GM12878 (cell line): ENCODE results near the gene AGER. TPM values are rescaled to one million over a fixed set of nuclear protein-coding genes. Genes with fewer than 3 reads are reported as not detected.

Source experiments
- ATAC-seq: fragments of 200-7000 bp; cut with Tn5 transposase; 3 replicates; pipeline ENCODE4 v1.9.1; 2020; ENCODE audit warnings: mild to moderate bottlenecking, moderate library complexity
- BruUV-seq: library from RNA; stranded (reverse); fragments of 400-500 nt; replicated peaks from 2 replicates; lab custom pipeline; 2021; lab: Mats Ljungman, UMichigan
- CTCF ChIA-PET: fragments of 300-600 bp; sonication (Branson Sonifier 250); formaldehyde crosslinking; extraction: SDS; loops from one replicate; lab custom pipeline; 2021; ENCODE audit warnings: inconsistent platforms; lab: Yijun Ruan, JAX
- POLR2A ChIA-PET: fragments of 350-600 bp; formaldehyde crosslinking; extraction: SDS; loops from one replicate; lab custom pipeline; 2021; ENCODE audit warnings: inconsistent platforms; lab: Charles Lee
- RAD21 ChIA-PET: fragments of 300-600 bp; sonication (Branson Sonifier 250); formaldehyde crosslinking; loops from one replicate; lab custom pipeline; 2023; ENCODE audit warnings: antibody characterized with exemption; ENCODE audit not compliant: unreplicated experiment; lab: Charles Lee
- SMC1A ChIA-PET: fragments of 300-600 bp; sonication (Branson Sonifier 250); formaldehyde crosslinking; loops from one replicate; lab custom pipeline; 2023; ENCODE audit not compliant: unreplicated experiment, uncharacterized antibody; lab: Charles Lee
- DNase-seq: peaks from one replicate; pipeline ENCODE4 v3.0.0-alpha.2; 2011; ENCODE audit warnings: low read depth, low spot score
- FAIRE-seq: peaks from 3 replicates; lab custom pipeline; 2011; peaks lifted over from hg19 to GRCh38; lab: Jason Lieb, UNC
- H2AFZ ChIP-seq: 2 replicates; pipeline ENCODE4 v1.6.0; 2011; ENCODE audit warnings: low read depth, low read length, control low read depth; ENCODE audit not compliant: control insufficient read depth
- H3K27ac ChIP-seq: 2 replicates; pipeline ENCODE4 v1.5.1; 2011; ENCODE audit warnings: control low read depth; ENCODE audit not compliant: control insufficient read depth, insufficient read depth
- H3K27me3 ChIP-seq, 2 experiments: replicated peaks in 1 of 2; 2 replicates each; pipeline versions ENCODE4 v1.6.0 to v1.6.1; 2011; ENCODE audit warnings: low read length in 1 of 2; ENCODE audit not compliant: control insufficient read depth in 2 of 2, insufficient read depth in 2 of 2
- H3K36me3 ChIP-seq, 2 experiments: 2 replicates each; pipeline ENCODE4 v1.5.1; 2011; ENCODE audit warnings: low read length in 1 of 2; ENCODE audit not compliant: control insufficient read depth in 2 of 2, insufficient read depth in 2 of 2
- H3K4me1 ChIP-seq: 2 replicates; pipeline ENCODE4 v1.6.1; 2011; ENCODE audit warnings: mild to moderate bottlenecking, low read length, moderate library complexity, mixed read lengths; ENCODE audit not compliant: control insufficient read depth, insufficient read depth
- H3K4me2 ChIP-seq: 2 replicates; pipeline ENCODE4 v1.6.0; 2011; ENCODE audit warnings: control low read depth; ENCODE audit not compliant: control insufficient read depth, insufficient read depth
- H3K4me3 ChIP-seq: fragments of 200-600 bp; sonication (generic); 2 replicates; pipeline ENCODE4 v1.5.1; 2016
- H3K79me2 ChIP-seq: 2 replicates; pipeline ENCODE4 v1.6.0; 2011; ENCODE audit warnings: low read length; ENCODE audit not compliant: control insufficient read depth, insufficient read depth
- H3K9ac ChIP-seq: 2 replicates; pipeline ENCODE4 v1.8.0; 2011; ENCODE audit warnings: low read length, control low read depth, mixed read lengths; ENCODE audit not compliant: control insufficient read depth, insufficient read depth
- H3K9me3 ChIP-seq: replicated peaks from 3 replicates; pipeline ENCODE4 v1.5.1; 2011; ENCODE audit warnings: mild to moderate bottlenecking, low read length; ENCODE audit not compliant: control insufficient read depth, insufficient read depth
- H4K20me1 ChIP-seq: 2 replicates; pipeline ENCODE4 v1.6.0; 2011; ENCODE audit not compliant: control insufficient read depth, insufficient read depth
- MTA2 ChIP-seq: fragments of 450-650 bp; IDR thresholded peaks from 2 replicates; pipeline ENCODE4 v1.6.1; 2016; ENCODE audit warnings: low read depth, mild to moderate bottlenecking, moderate library complexity
- MYC ChIP-seq: IDR thresholded peaks from 2 replicates; pipeline ENCODE4 v1.6.1; 2011; ENCODE audit warnings: mild to moderate bottlenecking, low read length, moderate library complexity, inconsistent platforms; ENCODE audit not compliant: insufficient read depth, insufficient replicate concordance, insufficient read length, severe bottlenecking
- NBN ChIP-seq: fragments of 450-650 bp; IDR thresholded peaks from 2 replicates; pipeline ENCODE4 v1.6.1; 2016
- NFYB ChIP-seq: IDR thresholded peaks from 2 replicates; pipeline ENCODE4 v1.6.1; 2011; ENCODE audit warnings: low read depth, mild to moderate bottlenecking, low read length, improper control_type of control experiment, moderate library complexity; ENCODE audit not compliant: insufficient read depth
- SREBF1 ChIP-seq: IDR thresholded peaks from 2 replicates; pipeline ENCODE4 v1.6.1; 2012; ENCODE audit warnings: mild to moderate bottlenecking, low read length
- STAT1 ChIP-seq: fragments of 450-650 bp; conservative IDR thresholded peaks from 2 replicates; pipeline ENCODE4 v1.6.1; 2014; ENCODE audit warnings: antibody characterized with exemption, mild to moderate bottlenecking
- TAF1 ChIP-seq: IDR thresholded peaks from 2 replicates; pipeline ENCODE4 v1.6.1; 2011; ENCODE audit warnings: mild to moderate bottlenecking, low read depth, low read length, borderline replicate concordance
- YY1 ChIP-seq: IDR thresholded peaks from 2 replicates; pipeline ENCODE4 v1.6.1; 2011; ENCODE audit warnings: low read depth, mild to moderate bottlenecking, low read length
- WGBS: methylation state at CpG from one replicate; pipeline ENCODE4 v1.1.6; 2016; ENCODE audit warnings: low lambda C conversion rate; ENCODE audit not compliant: insufficient replicate concordance, insufficient coverage; ENCODE audit errors: missing lambda C conversion rate; 5-methylcytosine and 5-hydroxymethylcytosine counted together
- in situ Hi-C: fragments of 300-500 bp; cut with MboI; formaldehyde crosslinking; loops from 9 replicates; pipeline ENCODE4 v1.14.3; 2018; ENCODE audit warnings: mixed read lengths
- intact Hi-C: fragments of 100-400 bp; cut with micrococcal nuclease; formaldehyde crosslinking; loops from one replicate; pipeline ENCODE4 v1.14.2; 2022; ENCODE audit not compliant: unreplicated experiment
- polyA plus RNA-seq, 11 experiments: library from polyadenylated mRNA; depleted of rRNA in 4 of 11; unstranded in 6 of 11; stranded (reverse) in 5 of 11; fragments of >200 nt; fragmentation: Nextera tagmentation in 4 of 11; fragmentation: Illumina TruSeq in 1 of 11; extraction: Ambion mirVana in 4 of 11; extraction: Trizol in 1 of 11; gene quantifications; 1 replicate in 1 of 11; 2 replicates in 10 of 11; pipeline versions ENCODE4 v1.2.1 to v1.2.3, GENCODE V29; 2011 to 2016; ENCODE audit warnings: inconsistent platforms in 2 of 11, missing spikeins in 2 of 11, low read depth in 1 of 11
- total RNA-seq, 4 experiments: library from RNA; depleted of rRNA in 3 of 4; stranded (reverse); fragments of >200 nt in 3 of 4; fragmentation: Illumina TruSeq in 1 of 4; extraction: Trizol in 1 of 4; gene quantifications; 2 replicates each; pipeline versions ENCODE4 v1.2.1 to v1.2.3, GENCODE V29; 2013 to 2021
- TF ChIP-seq, protein P1 (sequence below): fragments of 450-650 bp; conservative IDR thresholded peaks from 2 replicates; pipeline ENCODE4 v1.6.1; 2017; ENCODE audit warnings: mild to moderate bottlenecking, moderate library complexity
- TF ChIP-seq, protein P2 (sequence below): fragments of 450-650 bp; formaldehyde crosslinking; IDR thresholded peaks from 2 replicates; pipeline ENCODE4 v1.4.0; 2020; ENCODE audit warnings: mild to moderate bottlenecking, moderate library complexity
- TF ChIP-seq, protein P3 (sequence below): IDR thresholded peaks from 2 replicates; pipeline ENCODE4 v1.6.1; 2012; ENCODE audit warnings: low read depth, low read length, improper control_type of control experiment

The AGER gene
- total and polyA plus RNA-seq, 10 of the 15 experiments (the other 5 are each of a cell fraction or from before 2014, with no cell fraction given) = 1.1 to 18.2 (median 3.9) TPM

DNA sequence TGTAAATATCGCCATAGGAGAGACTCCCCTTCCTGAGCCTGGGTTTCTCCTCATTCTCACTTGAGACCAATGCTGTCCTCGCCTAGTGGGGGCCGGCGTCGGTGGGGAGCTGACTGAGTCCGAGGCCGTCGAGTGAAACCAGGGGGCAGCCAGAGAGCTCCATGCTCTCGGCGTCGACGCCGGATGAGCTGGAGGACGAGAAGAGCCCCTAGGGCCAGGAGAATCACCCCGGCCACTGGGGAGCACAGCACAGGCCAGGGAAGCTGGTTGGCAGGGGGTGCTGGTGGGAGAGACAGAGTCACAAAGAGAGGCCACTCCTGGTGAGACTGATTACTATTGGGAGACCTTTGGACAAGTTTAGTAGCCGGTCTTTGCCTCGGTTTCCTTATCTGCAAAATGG, 14.8 kb upstream of the AGER start:
- H4K20me1 ChIP-seq = no peaks in the 10 kb centered on the region
- no peak overlapping the region for H3K9ac ChIP-seq
- no peak overlapping the region for H2AFZ ChIP-seq
- no peak overlapping the region for H3K4me2 ChIP-seq
- no peaks in the 10 kb centered on the region for H3K36me3 ChIP-seq
- no peaks in the 10 kb centered on the region for H3K27me3 ChIP-seq
- no peak overlapping the region for H3K4me3 ChIP-seq
- CTCF ChIA-PET = no interaction called here
- peaks cover 20% of the 10 kb centered on the region for H3K4me1 ChIP-seq
- intact Hi-C loops = loop anchor here (5.0 kb wide), 1 partner anchor 38 kb away; no protein-coding TSS in a partner anchor
- SMC1A ChIA-PET = interaction anchor here (0.7 kb wide), 1 partner anchor 57 kb away, joined by 3 read pairs; no protein-coding TSS in a partner anchor
- WGBS = 79% methylated on average over 17 of the region's 17 CpGs
- no TSS peak for BruUV-seq
- DNase-seq = no peak
- RAD21 ChIA-PET = no interaction called here
- no peak for TF ChIP-seq SREBF1
- TF ChIP-seq, all 136 proteins: peak for 0
- POLR2A ChIA-PET = no interaction called here
- Histone ChIP-seq H3K9me3 (no peaks in the 10 kb centered on the region), H3K27ac (no peak overlapping the region), H3K79me2 (peaks cover 7% of the 10 kb centered on the region)
- ATAC-seq (no peak), FAIRE-seq (no peak)
- in situ Hi-C loops = no loop called here

DNA sequence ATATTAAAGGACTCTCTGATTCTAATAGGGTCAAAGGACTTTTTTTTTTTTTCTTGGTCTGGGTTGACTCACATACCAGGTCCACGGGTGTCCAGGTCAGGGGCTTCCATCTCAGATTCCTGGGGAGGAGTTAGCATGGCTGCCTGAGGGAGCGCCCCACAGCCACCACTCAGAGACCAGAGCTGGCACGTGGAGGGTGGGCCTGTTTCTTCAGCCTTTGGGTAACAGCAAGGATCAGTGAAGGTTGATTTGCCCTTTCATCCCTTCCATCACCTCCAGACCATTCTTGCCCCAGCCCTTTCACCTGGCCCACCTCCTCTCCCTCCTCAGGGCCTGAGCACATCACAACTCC, 14.3 kb upstream of the AGER start:
- intact Hi-C loops = loop anchor here (5.0 kb wide), 1 partner anchor 39 kb away; no protein-coding TSS in a partner anchor
- ChIA-PET POLR2A (interaction anchor here (1.1 to 1.2 kb wide), 2 partner anchors 9 to 22 kb away, joined by 5 read pairs; partner anchors contain the start of gene AGPAT1), CTCF (no interaction called here), SMC1A (no interaction called here), RAD21 (interaction anchor here (1.1 kb wide), 1 partner anchor 79 kb away, joined by 3 read pairs; no protein-coding TSS in a partner anchor)
- FAIRE-seq = no peak
- Histone ChIP-seq H3K4me1 (peaks cover 24% of the 10 kb centered on the region), H3K4me3 (no peak overlapping the region), H4K20me1 (no peaks in the 10 kb centered on the region), H3K4me2 (no peak overlapping the region), H3K27ac (no peak overlapping the region), H3K36me3 (no peaks in the 10 kb centered on the region), H3K27me3 (no peaks in the 10 kb centered on the region), H3K9ac (no peak overlapping the region), H2AFZ (no peak overlapping the region), H3K9me3 (no peaks in the 10 kb centered on the region), H3K79me2 (peaks cover 7% of the 10 kb centered on the region)
- no peak for DNase-seq
- BruUV-seq = no TSS peak
- in situ Hi-C loops = no loop called here
- 67% methylated on average over 3 of the region's 3 CpGs for WGBS
- no peak for ATAC-seq
- TF ChIP-seq YY1 (no peak), MYC (no peak), STAT1 (no peak), TAF1 (no peak), MTA2 (no peak), NBN (no peak), NFYB (no peak)
- TF ChIP-seq, protein P1, sequence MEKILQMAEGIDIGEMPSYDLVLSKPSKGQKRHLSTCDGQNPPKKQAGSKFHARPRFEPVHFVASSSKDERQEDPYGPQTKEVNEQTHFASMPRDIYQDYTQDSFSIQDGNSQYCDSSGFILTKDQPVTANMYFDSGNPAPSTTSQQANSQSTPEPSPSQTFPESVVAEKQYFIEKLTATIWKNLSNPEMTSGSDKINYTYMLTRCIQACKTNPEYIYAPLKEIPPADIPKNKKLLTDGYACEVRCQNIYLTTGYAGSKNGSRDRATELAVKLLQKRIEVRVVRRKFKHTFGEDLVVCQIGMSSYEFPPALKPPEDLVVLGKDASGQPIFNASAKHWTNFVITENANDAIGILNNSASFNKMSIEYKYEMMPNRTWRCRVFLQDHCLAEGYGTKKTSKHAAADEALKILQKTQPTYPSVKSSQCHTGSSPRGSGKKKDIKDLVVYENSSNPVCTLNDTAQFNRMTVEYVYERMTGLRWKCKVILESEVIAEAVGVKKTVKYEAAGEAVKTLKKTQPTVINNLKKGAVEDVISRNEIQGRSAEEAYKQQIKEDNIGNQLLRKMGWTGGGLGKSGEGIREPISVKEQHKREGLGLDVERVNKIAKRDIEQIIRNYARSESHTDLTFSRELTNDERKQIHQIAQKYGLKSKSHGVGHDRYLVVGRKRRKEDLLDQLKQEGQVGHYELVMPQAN = no peak
- TF ChIP-seq, protein P2, sequence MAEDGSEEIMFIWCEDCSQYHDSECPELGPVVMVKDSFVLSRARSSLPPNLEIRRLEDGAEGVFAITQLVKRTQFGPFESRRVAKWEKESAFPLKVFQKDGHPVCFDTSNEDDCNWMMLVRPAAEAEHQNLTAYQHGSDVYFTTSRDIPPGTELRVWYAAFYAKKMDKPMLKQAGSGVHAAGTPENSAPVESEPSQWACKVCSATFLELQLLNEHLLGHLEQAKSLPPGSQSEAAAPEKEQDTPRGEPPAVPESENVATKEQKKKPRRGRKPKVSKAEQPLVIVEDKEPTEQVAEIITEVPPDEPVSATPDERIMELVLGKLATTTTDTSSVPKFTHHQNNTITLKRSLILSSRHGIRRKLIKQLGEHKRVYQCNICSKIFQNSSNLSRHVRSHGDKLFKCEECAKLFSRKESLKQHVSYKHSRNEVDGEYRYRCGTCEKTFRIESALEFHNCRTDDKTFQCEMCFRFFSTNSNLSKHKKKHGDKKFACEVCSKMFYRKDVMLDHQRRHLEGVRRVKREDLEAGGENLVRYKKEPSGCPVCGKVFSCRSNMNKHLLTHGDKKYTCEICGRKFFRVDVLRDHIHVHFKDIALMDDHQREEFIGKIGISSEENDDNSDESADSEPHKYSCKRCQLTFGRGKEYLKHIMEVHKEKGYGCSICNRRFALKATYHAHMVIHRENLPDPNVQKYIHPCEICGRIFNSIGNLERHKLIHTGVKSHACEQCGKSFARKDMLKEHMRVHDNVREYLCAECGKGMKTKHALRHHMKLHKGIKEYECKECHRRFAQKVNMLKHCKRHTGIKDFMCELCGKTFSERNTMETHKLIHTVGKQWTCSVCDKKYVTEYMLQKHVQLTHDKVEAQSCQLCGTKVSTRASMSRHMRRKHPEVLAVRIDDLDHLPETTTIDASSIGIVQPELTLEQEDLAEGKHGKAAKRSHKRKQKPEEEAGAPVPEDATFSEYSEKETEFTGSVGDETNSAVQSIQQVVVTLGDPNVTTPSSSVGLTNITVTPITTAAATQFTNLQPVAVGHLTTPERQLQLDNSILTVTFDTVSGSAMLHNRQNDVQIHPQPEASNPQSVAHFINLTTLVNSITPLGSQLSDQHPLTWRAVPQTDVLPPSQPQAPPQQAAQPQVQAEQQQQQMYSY (CRISPR knock-in tag) = no peak
- TF ChIP-seq, protein P3, sequence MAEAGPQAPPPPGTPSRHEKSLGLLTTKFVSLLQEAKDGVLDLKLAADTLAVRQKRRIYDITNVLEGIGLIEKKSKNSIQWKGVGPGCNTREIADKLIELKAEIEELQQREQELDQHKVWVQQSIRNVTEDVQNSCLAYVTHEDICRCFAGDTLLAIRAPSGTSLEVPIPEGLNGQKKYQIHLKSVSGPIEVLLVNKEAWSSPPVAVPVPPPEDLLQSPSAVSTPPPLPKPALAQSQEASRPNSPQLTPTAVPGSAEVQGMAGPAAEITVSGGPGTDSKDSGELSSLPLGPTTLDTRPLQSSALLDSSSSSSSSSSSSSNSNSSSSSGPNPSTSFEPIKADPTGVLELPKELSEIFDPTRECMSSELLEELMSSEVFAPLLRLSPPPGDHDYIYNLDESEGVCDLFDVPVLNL = no peak
